WERI-Rb-1 (cell line): ENCODE measurements around the gene HACD2.
"Not testable (repeated sequence)": the region's sequence is repeated elsewhere in the genome, so short reads cannot be mapped to it uniquely, and the experiment has no call there.

Experiments
- DNase-seq: peaks from one replicate; pipeline ENCODE4 v3.0.0-alpha.2; 2020
- H3K27ac ChIP-seq: fragments of 250-450 bp; sonication (Bioruptor Pico); 2 replicates; pipeline ENCODE4 v1.5.1; 2020; ENCODE audit warnings: mild to moderate bottlenecking, moderate library complexity
- H3K27me3 ChIP-seq: fragments of 250-450 bp; sonication (Bioruptor Pico); 2 replicates; pipeline ENCODE4 v1.5.1; 2021; ENCODE audit warnings: mild to moderate bottlenecking, low read depth, moderate library complexity; ENCODE audit not compliant: insufficient read depth, severe bottlenecking
- H3K36me3 ChIP-seq: fragments of 250-450 bp; sonication (Bioruptor Pico); 2 replicates; pipeline ENCODE4 v1.5.1; 2020; ENCODE audit warnings: mild to moderate bottlenecking, moderate library complexity
- H3K4me3 ChIP-seq: 2 replicates; pipeline ENCODE4 v1.5.1; 2011; ENCODE audit warnings: low read depth, mild to moderate bottlenecking, control low read depth, low read length
- H3K9me3 ChIP-seq: fragments of 250-450 bp; sonication (Bioruptor Pico); 2 replicates; pipeline ENCODE4 v1.5.1; 2021; ENCODE audit warnings: mild to moderate bottlenecking, moderate library complexity; ENCODE audit not compliant: severe bottlenecking
- TF ChIP-seq, protein P1 (sequence below): IDR thresholded peaks from 2 replicates; pipeline ENCODE4 v1.5.1; 2011; ENCODE audit warnings: low read depth, mild to moderate bottlenecking, control low read depth, inconsistent platforms, low read length

Gene HACD2

DNA sequence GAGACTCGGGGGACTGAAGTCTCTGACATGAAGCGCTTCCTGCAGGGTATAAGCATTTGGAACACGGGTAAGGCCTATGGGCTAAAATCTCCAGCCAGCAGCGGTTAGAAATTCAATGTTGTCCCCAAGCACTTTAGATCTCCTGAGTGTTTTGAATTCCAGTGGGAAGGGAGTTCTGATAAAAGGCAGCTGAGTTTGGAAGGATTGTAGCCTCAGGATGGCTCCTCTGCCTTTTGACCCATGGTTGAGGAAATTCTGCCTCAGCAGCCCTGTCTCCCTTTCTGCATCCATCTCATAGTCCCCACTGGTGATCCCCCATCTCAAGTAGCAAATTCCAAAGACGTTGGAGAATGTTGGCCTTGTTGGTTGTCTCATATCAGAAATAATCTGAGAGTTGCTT lies 24.2 kb upstream of the HACD2 start:
- no peak overlapping the region for H3K27ac ChIP-seq
- H3K36me3 ChIP-seq, result peaks cover 2% of the 10 kb centered on the region
- H3K9me3 ChIP-seq, result no peaks in the 10 kb centered on the region
- no peak overlapping the region for H3K4me3 ChIP-seq
- DNase-seq, result no peak
- TF ChIP-seq, protein P1, sequence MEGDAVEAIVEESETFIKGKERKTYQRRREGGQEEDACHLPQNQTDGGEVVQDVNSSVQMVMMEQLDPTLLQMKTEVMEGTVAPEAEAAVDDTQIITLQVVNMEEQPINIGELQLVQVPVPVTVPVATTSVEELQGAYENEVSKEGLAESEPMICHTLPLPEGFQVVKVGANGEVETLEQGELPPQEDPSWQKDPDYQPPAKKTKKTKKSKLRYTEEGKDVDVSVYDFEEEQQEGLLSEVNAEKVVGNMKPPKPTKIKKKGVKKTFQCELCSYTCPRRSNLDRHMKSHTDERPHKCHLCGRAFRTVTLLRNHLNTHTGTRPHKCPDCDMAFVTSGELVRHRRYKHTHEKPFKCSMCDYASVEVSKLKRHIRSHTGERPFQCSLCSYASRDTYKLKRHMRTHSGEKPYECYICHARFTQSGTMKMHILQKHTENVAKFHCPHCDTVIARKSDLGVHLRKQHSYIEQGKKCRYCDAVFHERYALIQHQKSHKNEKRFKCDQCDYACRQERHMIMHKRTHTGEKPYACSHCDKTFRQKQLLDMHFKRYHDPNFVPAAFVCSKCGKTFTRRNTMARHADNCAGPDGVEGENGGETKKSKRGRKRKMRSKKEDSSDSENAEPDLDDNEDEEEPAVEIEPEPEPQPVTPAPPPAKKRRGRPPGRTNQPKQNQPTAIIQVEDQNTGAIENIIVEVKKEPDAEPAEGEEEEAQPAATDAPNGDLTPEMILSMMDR, result no peak
- H3K27me3 ChIP-seq, result no peaks in the 10 kb centered on the region

DNA sequence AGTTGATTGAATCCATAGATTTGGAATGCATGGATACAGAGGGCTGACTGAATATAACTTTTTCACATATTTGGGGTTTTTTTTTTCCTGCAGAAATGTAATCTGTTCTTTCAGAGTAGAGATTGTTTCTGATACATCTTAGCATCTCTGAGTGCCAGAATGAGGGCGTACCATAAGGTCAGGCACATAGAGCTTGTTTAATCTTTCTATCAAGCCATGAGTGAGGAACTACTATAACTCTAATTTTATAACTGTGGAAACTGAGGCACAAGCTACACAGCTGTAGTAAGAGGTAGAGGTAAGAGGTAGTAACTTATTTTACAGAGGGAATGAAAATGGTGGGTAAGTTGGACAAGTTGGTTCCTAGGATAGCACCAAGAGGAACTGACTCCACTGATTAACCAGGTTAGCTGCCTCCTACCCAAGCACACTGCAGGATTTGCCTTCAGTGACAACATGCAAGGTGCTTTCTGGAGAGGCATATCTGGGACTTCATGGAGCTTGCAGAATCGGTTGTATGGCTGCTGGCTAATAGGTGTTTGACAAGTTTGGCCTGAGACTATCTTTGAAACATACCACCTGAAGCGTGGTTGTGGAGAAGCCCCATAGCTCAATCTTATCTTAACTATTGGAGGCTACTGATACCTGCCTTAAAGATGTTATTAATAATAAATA lies 23.5 kb upstream of the HACD2 start:
- H3K27ac ChIP-seq, result no peak overlapping the region

DNA sequence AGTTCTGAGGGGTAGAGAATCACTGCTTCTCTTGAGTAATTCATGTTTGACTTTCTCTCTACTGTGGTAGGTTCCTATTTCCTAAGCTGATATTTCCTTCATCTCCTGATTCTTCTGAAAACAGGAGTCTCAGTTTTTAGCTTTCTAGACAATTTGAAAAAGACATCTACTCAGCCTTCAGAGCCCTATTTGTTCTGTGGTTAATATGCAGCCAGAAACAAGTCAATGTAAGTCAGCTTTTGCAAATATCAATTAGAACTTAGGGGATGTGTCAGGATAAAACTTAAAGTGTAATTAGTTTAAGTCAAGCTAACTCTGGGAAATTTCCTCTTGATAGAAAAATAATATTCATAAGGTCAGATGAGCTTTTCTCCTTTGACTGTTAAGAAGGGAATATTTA lies 21.7 kb upstream of the HACD2 start:
- no peak for DNase-seq
- no peaks in the 10 kb centered on the region; the same call in none of the 2 replicates for H3K36me3 ChIP-seq
- no peaks in the 10 kb centered on the region for H3K27me3 ChIP-seq
- no peak overlapping the region for H3K27ac ChIP-seq
- TF ChIP-seq, protein P1, result no peak
- no peak overlapping the region for H3K4me3 ChIP-seq
- H3K9me3 ChIP-seq, result no peaks in the 10 kb centered on the region

More for the DNA sequence above, 23.5 kb upstream of the HACD2 start:
- H3K27me3 ChIP-seq, result no peaks in the 10 kb centered on the region
- H3K36me3 ChIP-seq, result peaks cover 2% of the 10 kb centered on the region
- TF ChIP-seq, protein P1, result no peak
- no peak for DNase-seq
- H3K4me3 ChIP-seq, result no peak overlapping the region
- H3K9me3 ChIP-seq, result no peaks in the 10 kb centered on the region

DNA sequence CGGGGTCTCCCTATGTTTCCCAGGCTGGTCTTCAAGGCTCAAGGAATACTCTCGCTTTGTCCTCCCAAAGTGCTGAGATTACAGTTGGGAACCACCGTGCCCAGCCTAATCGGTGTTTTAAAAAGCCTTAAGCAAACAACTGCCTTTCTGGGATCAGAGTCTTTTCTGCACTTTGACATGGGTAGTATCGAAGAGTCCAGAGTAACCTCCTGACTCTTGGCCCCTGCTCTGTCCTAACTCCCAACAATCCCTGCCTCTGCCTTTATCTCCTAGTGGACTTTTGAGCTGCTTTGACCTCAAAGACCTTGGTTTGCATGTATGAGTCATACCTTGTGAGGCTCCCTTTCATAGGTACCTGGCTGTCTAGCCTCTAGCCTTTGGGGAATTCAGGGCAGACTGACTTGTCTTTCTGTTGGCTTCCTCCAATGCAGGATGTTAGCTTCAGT lies 21.0 kb upstream of the HACD2 start:
- DNase-seq, result no peak
- H3K27ac ChIP-seq, result no peak overlapping the region

DNA sequence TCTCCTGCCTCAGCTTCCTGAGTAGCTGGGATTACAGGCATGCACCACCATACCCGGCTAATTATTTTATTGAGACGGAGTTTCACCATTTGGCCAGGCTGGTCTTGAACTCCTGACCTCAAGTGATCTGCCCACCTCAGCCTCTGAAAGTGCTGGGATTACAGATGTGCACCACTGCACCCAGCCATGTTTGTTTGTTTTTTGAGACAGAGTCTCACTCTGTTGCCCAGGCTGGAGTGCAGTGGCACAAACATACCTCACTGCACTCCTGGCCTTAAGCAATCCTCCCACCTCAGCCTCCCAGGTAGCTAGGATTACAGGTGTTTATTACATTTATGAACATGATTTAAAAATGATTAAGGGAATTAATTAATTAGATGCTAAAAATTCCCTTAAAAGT lies 18.3 kb upstream of the HACD2 start:
- not testable (repeated sequence) for H3K9me3 ChIP-seq, H3K36me3 ChIP-seq, H3K4me3 ChIP-seq, DNase-seq, H3K27ac ChIP-seq, H3K27me3 ChIP-seq

More for the DNA sequence above, 21.0 kb upstream of the HACD2 start:
- Histone ChIP-seq H3K36me3 (no peaks in the 10 kb centered on the region; the same call in 1 of the 2 replicates), H3K4me3 (no peak overlapping the region), H3K27me3 (no peaks in the 10 kb centered on the region), H3K9me3 (no peaks in the 10 kb centered on the region)
- TF ChIP-seq, protein P1, result no peak

DNA sequence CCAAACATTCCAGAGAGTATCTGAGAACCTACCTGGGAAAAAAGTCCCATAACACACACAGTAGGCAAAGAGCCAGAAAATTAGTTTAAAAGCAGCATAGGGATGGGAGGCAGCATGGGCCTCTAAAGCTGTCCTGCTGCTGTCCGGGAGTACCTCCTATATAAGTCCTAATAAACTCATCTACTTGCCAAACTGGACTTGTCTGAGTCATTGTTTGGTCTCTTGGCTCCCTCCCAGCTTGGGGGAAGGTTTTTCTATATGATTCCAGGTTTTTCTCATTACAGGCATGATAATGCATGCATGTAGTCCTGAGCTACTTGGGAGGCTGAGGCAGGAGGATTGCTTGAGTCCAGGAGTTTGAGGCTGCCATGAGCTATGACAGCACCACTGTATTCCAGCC lies 17.5 kb upstream of the HACD2 start:
- no peaks in the 10 kb centered on the region for H3K9me3 ChIP-seq
- H3K36me3 ChIP-seq, result no peaks in the 10 kb centered on the region; the same call in 1 of the 2 replicates
- no peak overlapping the region for H3K4me3 ChIP-seq
- TF ChIP-seq, protein P1, result no peak
- H3K27me3 ChIP-seq, result no peaks in the 10 kb centered on the region
- no peak overlapping the region for H3K27ac ChIP-seq
- no peak for DNase-seq

DNA sequence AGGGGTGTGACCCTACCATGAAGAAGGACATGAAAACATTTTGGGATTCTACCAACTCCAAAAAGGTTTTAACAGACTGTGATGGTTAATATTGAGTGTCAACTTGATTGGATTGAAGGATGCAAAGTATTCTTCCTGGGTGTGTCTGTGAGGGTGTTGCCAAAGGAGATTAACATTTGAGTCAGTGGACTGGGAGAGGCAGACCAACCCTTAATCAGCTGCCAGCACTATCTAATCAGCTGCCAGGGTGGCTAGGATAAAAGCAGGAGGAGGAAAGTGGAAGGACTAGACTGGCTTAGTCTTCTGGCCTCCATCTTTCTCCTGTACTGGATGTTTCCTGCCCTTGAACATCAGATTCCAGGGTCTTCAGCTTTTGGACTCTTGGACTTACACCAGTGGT lies 16.0 kb upstream of the HACD2 start:
- H3K9me3 ChIP-seq, H3K4me3 ChIP-seq, H3K27ac ChIP-seq, H3K27me3 ChIP-seq, H3K36me3 ChIP-seq: not testable (repeated sequence)
- peak; percentile 34 for DNase-seq
